Stimulated activated CD8-positive, alpha-beta memory T cell treated with anti-CD3 and anti-CD28 coated beads, Interleukin-4, amount 100 ng/mL, for 1 hour (primary cell): ENCODE data around the gene HEPN1.

Source experiments
- DNase-seq, 2 donors: peaks; one replicate each; pipeline ENCODE4 v3.0.0-alpha.2; 2020; ENCODE audit warnings: low read depth in 2 of 2, low spot score in 1 of 2

Gene HEPN1

DNA sequence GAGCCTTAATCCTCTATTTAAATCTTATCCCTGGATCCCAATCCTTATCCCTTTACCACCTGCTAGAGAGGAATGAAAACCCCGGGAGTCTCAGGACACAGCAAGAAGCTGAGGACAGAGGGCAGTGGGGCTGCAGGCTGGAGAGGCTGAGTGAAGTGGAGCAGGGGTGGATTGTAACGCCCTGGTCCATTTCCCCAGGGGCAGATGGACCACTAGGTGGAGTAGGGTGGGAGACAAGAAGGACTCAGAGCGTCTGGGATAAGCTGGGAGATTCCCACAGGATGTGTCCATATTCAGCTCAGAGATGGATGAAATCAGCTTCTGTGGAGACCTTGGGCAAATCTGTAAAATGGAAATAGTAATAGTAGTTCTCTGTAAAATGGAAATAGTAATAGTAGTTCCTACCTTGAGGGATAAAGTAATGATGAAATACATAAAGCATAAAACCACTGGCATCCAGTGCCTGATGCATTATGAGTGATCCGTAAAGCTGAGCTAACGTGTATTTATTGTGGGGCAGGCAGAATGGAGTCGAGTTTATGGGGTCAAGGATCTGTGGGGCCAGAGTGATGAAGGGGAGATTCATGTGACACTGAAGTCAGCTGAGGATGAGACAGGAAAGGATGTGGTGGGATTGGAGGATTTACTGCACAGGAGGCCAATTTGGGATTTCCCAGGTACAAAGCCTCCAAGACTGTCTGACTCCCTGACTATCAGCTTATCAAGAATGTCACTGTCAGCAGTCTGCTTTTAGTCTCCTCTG lies 19.5 kb upstream of the HEPN1 start:
- DNase-seq: no peak

DNA sequence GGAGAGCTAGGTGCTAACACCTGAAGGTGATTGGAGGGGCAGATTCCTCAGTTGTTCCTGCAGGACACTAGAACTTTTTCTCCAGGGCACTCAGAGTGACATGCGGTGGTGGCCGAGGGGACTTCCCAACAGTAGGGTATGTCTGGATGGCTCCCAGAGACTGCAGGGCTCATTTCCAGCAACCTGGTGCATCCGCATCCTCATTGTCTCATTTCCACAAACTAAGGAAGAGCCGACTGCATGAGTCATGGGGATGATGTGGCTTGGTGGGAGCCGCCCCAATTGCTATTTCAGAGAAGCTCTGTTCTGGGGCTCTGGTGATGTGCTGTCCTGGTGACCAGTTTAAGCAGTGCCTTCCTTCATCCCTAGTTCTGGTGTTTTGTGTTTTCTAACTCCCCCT lies 18.6 kb upstream of the HEPN1 start:
- DNase-seq: no peak

- no peak for DNase-seq
These were observed 16.4 kb upstream of the HEPN1 start for GRCh38 chr11:124902616-124903015.

DNA sequence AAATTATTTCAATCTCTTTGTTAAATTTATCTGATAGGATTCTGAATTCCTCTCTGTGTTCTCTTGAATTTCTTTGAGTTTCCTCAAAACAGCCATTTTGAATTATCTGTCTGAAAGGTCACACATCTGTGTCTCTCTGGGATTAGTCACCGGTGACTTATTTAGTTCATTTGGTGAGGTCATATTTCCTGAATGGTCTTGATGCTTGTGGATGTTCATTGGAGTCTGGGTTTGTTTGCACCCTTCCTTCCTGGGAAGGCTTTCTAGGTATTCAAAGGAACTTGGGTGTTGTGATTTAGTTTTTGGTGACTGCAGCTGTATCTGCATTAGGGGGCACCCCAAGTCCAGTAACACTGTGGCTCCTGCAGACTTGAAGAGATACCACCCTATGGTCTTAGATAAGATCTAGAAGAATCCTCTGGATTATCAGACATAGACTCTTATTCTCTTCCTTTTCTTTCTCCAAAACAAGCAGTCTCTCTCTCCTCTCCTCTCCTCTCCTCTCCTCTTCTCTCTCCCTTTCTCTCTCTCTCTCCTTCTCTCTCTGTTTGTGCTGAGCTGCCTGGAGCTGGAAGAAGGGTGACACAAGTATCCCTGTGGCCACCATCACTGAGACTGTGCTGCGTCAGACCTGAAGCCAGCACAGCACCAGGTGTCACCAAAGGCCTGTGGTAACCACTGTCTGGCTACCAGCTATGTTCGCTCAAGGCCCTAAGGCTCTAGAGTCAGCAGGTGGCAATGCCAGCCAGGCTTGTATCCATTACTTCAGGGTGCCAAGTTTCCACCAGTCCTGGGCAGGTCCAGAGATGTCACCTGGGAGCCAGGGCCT lies 3.3 kb upstream of the HEPN1 start:
- no peak for DNase-seq

DNA sequence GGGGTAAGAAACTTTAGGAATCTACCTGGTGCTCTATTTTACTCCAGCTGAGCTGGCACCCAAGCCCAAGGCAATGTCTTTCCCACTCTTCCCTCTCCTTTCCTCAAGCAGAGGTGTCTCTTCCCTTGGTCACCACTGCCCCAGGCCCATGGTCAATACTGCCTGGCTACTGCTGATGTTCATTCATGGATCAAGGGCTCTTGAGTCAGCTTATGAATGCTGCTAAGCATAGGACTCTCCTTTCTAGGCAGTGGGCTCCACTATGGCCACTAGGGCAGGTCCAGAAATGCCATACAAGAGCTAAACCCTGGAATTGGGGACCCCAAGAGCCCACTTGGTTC lies 2.7 kb upstream of the HEPN1 start:
- no peak for DNase-seq

DNA sequence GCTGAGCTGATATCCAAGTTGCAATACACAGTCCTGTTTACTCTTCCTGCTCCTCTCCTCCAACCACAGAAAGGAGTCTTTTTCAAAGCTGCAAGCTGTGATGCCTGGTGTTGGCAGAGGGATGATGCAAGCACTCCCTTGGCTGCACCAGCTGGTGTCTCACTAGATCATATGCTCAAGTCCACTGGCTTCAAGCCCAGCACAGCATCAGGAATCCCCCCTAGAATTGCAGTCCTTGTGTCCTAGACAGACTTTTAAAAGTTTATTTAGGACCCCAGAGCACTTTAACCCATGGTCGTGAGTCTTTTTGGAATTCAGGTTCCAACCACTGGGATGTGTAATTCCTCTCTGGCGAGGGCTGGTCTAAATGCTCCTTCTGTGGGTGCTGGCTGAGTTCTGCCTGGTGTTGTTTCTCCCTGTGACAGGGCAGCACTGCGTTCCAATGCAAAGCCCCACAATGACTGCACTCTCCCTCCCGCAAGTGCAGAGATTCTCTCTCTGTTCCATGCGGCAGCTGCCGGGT lies 1.9 kb upstream of the HEPN1 start:
- no peak for DNase-seq

GRCh38 chr11:124919898-124920297 lies 848 bp downstream of the HEPN1 start:
- DNase-seq: no peak

- no peak for DNase-seq
These were observed 1.3 kb downstream of the HEPN1 start for GRCh38 chr11:124920356-124920755.

GRCh38 chr11:124920870-124921609 lies 2.0 kb downstream of the HEPN1 start:
- peak; percentile 59 to 64 for DNase-seq

DNA sequence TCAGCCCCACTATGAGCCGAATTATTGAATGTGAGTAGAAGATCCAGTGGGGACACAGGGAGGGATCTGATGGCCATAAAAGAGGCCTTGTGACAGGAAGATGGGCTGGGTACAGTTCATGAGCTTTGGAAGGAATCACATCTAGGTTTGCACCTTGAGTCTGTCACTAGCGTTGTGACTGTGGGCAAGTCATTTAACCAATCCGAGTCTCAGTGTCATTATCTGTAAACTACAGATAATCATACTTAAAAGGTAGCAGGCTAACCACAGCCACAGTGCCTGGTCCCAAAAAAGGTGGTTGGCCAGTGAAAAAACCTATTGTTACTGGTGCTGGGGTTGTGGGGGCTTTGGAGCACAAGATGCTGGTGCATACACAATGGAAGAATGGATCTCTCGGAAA lies 3.8 kb downstream of the HEPN1 start:
- no peak for DNase-seq

- no peak for DNase-seq
These were observed 4.2 kb downstream of the HEPN1 start for GRCh38 chr11:124923296-124923695.

- DNase-seq: no peak
These were observed 10.1 kb downstream of the HEPN1 start for GRCh38 chr11:124928942-124929665.

DNA sequence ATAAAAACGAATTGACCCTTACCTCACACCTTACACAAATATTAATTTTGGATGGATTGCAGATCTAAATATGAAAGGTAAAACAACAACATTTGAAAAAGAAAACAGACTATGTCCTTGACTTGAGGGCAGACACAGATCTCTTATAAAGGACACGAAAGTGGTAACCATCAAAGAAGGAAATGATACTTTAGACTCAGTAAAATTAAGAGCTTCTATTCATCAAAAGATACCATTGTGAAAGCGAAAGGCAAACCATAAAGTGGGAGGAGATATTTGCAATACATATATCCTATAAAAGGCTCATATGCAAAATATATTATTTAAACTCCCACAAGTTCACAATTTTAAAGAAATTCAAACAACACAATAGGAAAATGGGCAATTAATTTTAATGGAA lies 11.7 kb downstream of the HEPN1 start:
- DNase-seq: no peak

- DNase-seq: no peak
These were observed 16.0 kb downstream of the HEPN1 start for GRCh38 chr11:124934862-124935547.

- DNase-seq: no peak
These were observed 16.8 kb downstream of the HEPN1 start, which contains the start of gene HEPACAM for GRCh38 chr11:124935548-124936514. Gene HEPACAM (minus strand): TSS chr11:124936047. CDS start chr11:124936006, 41 bp downstream.

- DNase-seq: no peak
These were observed 18.4 kb downstream of the HEPN1 start for GRCh38 chr11:124937336-124937935.

DNA sequence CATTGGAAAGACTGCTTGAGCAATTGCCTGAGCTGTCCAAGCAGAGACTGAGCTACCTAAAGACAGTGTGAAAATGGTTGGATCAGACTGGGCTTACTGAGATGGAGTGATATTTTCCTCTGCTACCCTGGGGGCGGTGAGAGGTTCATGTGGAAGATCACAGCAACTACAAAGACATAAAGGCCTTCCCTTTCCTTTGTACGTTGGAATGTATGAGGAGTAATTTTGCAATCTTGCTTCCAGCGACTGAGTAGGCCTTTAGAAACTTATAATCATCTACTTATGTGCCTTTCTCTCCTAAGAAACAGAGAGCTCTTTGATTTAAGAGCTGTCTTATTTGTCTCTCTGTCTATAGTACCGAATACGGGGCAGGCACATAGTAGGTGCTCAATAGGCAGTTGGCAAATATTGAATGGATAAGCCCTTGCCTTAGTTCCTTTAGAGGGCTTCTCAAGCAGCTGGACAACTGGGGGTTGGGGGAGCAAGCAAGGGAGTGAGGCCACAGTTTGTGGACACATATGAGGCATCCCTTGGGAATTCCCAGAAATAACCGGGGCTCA lies 19.2 kb downstream of the HEPN1 start:
- DNase-seq: no peak

DNA sequence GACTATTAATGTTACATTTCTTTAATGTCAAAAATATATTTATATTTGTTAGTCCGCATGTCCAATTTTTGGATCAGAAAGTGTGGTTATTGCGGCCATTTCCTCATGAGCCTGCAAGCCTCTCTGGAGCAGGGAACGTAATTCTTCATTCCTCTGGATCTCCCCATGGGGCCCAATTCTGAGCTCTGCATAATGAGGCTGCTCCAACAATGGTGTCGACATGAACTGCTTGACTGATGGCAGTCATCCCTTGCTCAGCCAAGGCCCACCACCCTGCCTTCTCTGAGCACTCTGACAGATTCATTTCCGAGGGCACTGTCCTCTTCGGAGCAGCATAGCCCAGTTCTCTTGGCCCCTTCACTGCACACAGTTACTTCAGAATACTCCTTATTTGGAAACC lies 19.9 kb downstream of the HEPN1 start:
- DNase-seq: no peak
